ENCODE results near the gene MARS1. TPM values are rescaled to one million over a fixed set of nuclear protein-coding genes. Genes with fewer than 3 reads are reported as not detected.

The MARS1 gene
- total and polyA plus RNA-seq, 2 experiments from 2014 or later = 266 to 351 TPM

DNA sequence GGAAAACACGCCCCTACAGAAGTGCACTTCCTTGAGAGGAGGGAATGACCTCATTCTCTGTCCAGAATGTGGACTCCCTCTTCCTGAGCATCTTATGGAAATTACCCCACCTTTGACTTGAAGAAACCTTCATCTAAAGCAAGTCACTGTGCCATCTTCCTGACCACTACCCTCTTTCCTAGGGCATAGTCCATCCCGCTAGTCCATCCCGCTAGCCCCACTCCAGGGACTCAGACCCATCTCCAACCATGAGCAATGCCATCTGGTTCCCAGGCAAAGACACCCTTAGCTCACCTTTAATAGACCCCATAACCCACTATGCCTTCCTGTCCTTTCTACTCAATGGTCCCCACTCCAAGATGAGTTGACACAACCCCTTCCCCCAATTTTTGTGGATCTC, 37.8 kb upstream of the MARS1 start (continued):
- TF ChIP-seq EZH2phosphoT487 (IDR thresholded peaks at IDR 0.05; ENCODE audit: unreplicated experiment) (no peak), POLR2AphosphoS5 (IDR thresholded peaks at IDR 0.05; ENCODE audit: low read depth) (no peak), ZNF331 (CRISPR knock-in tag; IDR thresholded peaks at IDR 0.05; ENCODE audit: low read depth) (no peak), EZH2 (IDR thresholded peaks at IDR 0.05; ENCODE audit: low read depth, unreplicated experiment) (no peak), NANOG (IDR thresholded peaks at IDR 0.05; ENCODE audit: borderline replicate concordance) (no peak), ETS1 (IDR thresholded peaks at IDR 0.05) (no peak), JUNB (IDR thresholded peaks at IDR 0.05; ENCODE audit: unreplicated experiment) (no peak), CREB1 (CRISPR knock-in tag; IDR thresholded peaks at IDR 0.05; ENCODE audit: low read depth) (no peak), ZNF114 (CRISPR knock-in tag; IDR thresholded peaks at IDR 0.05) (no peak), REST (IDR thresholded peaks at IDR 0.05; ENCODE audit: unreplicated experiment) (no peak), STAT1 (IDR thresholded peaks at IDR 0.05; ENCODE audit: unreplicated experiment) (no peak)
- TF ChIP-seq, protein P1, sequence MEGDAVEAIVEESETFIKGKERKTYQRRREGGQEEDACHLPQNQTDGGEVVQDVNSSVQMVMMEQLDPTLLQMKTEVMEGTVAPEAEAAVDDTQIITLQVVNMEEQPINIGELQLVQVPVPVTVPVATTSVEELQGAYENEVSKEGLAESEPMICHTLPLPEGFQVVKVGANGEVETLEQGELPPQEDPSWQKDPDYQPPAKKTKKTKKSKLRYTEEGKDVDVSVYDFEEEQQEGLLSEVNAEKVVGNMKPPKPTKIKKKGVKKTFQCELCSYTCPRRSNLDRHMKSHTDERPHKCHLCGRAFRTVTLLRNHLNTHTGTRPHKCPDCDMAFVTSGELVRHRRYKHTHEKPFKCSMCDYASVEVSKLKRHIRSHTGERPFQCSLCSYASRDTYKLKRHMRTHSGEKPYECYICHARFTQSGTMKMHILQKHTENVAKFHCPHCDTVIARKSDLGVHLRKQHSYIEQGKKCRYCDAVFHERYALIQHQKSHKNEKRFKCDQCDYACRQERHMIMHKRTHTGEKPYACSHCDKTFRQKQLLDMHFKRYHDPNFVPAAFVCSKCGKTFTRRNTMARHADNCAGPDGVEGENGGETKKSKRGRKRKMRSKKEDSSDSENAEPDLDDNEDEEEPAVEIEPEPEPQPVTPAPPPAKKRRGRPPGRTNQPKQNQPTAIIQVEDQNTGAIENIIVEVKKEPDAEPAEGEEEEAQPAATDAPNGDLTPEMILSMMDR (conservative IDR thresholded peaks at IDR 0.05; ENCODE audit: low read depth in 2 of 2) = no peak

DNA sequence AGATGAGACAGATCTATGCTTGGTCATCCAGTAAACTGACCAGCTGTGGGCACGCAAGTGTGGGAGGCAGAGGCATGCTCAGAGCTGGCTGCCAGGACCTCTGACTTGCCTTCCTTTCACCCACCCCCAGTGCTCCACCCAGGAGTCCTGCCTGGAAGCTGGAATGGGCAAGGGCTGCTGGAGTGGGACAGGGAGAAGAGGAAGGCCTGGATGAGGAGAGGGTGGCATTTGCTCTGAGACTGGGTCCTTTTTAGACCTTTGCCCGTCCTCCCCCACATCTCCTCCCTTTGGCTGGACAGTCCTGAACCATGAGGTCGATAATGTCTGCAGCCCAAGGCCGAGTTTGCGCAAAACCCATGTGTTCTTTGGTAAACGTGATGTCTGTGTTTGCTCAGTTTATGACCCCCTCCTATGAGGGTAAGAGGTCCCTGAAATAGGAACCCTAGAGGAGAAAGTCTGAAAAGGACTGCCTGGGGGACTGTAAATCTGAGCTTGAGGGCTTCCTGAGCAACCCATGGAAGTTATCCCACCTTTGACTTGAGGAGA, 36.6 kb upstream of the MARS1 start:
- Mint-ChIP-seq H3K27me3 (ENCODE audit: insufficient read depth, low read depth, poor library complexity) (peaks cover 23% of the 10 kb centered on the region), H3K27ac (no peak overlapping the region), H3K36me3 (ENCODE audit: low read depth) (peaks cover 5% of the 10 kb centered on the region), H3K4me1 (peaks cover 36% of the 10 kb centered on the region), H3K4me3 (no peak overlapping the region), H3K9me3 (no peaks in the 10 kb centered on the region; the same call in 2 of the 3 replicates)
- no peaks in the 10 kb centered on the region for H4K20me1 ChIP-seq (replicated peaks; ENCODE audit: insufficient read depth)
- no peaks in the 10 kb centered on the region for H3K9me2 ChIP-seq (ENCODE audit: insufficient read depth)
- H2AFZ ChIP-seq = no peak overlapping the region
- H3K27ac ChIP-seq (ENCODE audit: low read depth) = no peak overlapping the region
- no peaks in the 10 kb centered on the region for H3K79me2 ChIP-seq (replicated peaks; ENCODE audit: insufficient read depth)
- H3K36me3 ChIP-seq (ENCODE audit: insufficient read depth) = no peaks in the 10 kb centered on the region
- no peak overlapping the region for H3K4me2 ChIP-seq
- no peaks in the 10 kb centered on the region for H3K27me3 ChIP-seq (ENCODE audit: insufficient read depth)
- ATAC-seq = no peak
- no peak overlapping the region for H3K4me3 ChIP-seq
- no peak for DNase-seq (ENCODE audit: low spot score)
- peaks cover 36% of the 10 kb centered on the region for H3K4me1 ChIP-seq (ENCODE audit: insufficient read depth)
- H3F3A ChIP-seq (replicated peaks; ENCODE audit: low read depth) = 0 out of 2 replicates have a peak, but pooled peaks cover 4% of the 10 kb centered on the region
- TF ChIP-seq EZH2 (IDR thresholded peaks at IDR 0.05; ENCODE audit: low read depth, unreplicated experiment) (no peak), JUNB (IDR thresholded peaks at IDR 0.05; ENCODE audit: unreplicated experiment) (no peak), ETS1 (IDR thresholded peaks at IDR 0.05) (no peak), CREB1 (CRISPR knock-in tag; IDR thresholded peaks at IDR 0.05; ENCODE audit: low read depth) (no peak), REST (IDR thresholded peaks at IDR 0.05; ENCODE audit: unreplicated experiment) (no peak), STAT1 (IDR thresholded peaks at IDR 0.05; ENCODE audit: unreplicated experiment) (no peak), NANOG (IDR thresholded peaks at IDR 0.05; ENCODE audit: borderline replicate concordance) (no peak), ZNF114 (CRISPR knock-in tag; IDR thresholded peaks at IDR 0.05) (no peak), EZH2phosphoT487 (IDR thresholded peaks at IDR 0.05; ENCODE audit: unreplicated experiment) (no peak), POLR2AphosphoS5 (IDR thresholded peaks at IDR 0.05; ENCODE audit: low read depth) (no peak)
- TF ChIP-seq, protein P1 (conservative IDR thresholded peaks at IDR 0.05; ENCODE audit: low read depth in 2 of 2) = no peak

Data from GM23338 (cell line).